ENCODE results near the gene COLEC12. TPM values are rescaled to one million over a fixed set of nuclear protein-coding genes. Genes with fewer than 3 reads are reported as not detected.

The COLEC12 gene
- total RNA-seq, 1 donor from 2014 or later = 1.5 TPM

GRCh38 chr18:390741-391478 lies 109.6 kb downstream of the COLEC12 start:
- no peak for DNase-seq (ENCODE audit: low read depth)

- DNase-seq (ENCODE audit: low read depth) = peak; percentile 81
These were observed 110.7 kb downstream of the COLEC12 start for GRCh38 chr18:389658-390357.

- no peak for DNase-seq (ENCODE audit: low read depth)
These were observed 112.3 kb downstream of the COLEC12 start for GRCh38 chr18:388200-388599.

GRCh38 chr18:386994-387393 lies 113.5 kb downstream of the COLEC12 start:
- no peak for DNase-seq (ENCODE audit: low read depth)

- DNase-seq (ENCODE audit: low read depth) = no peak
These were observed 115.6 kb downstream of the COLEC12 start for GRCh38 chr18:384897-385296.

- DNase-seq (ENCODE audit: low read depth) = no peak
These were observed 117.4 kb downstream of the COLEC12 start for GRCh38 chr18:383135-383534.

- no peak for DNase-seq (ENCODE audit: low read depth)
These were observed 118.0 kb downstream of the COLEC12 start for GRCh38 chr18:382423-382984.

GRCh38 chr18:379681-380330 lies 120.7 kb downstream of the COLEC12 start:
- DNase-seq (ENCODE audit: low read depth) = no peak

- no peak for DNase-seq (ENCODE audit: low read depth)
These were observed 122.4 kb downstream of the COLEC12 start for GRCh38 chr18:378079-378478.

GRCh38 chr18:377088-377487 lies 123.4 kb downstream of the COLEC12 start:
- DNase-seq (ENCODE audit: low read depth) = no peak

- DNase-seq (ENCODE audit: low read depth) = peak; percentile 46
These were observed 124.2 kb downstream of the COLEC12 start for GRCh38 chr18:376311-376710.

GRCh38 chr18:374721-375168 lies 125.8 kb downstream of the COLEC12 start:
- DNase-seq (ENCODE audit: low read depth) = peak; percentile 58

GRCh38 chr18:373780-374179 lies 126.7 kb downstream of the COLEC12 start:
- DNase-seq (ENCODE audit: low read depth) = no peak

- no peak for DNase-seq (ENCODE audit: low read depth)
These were observed 128.9 kb downstream of the COLEC12 start for GRCh38 chr18:371609-371982.

GRCh38 chr18:370751-371608 lies 129.5 kb downstream of the COLEC12 start:
- DNase-seq (ENCODE audit: low read depth) = no peak

GRCh38 chr18:369224-370015 lies 131.1 kb downstream of the COLEC12 start:
- no peak for DNase-seq (ENCODE audit: low read depth)

- no peak for DNase-seq (ENCODE audit: low read depth)
These were observed 133.9 kb downstream of the COLEC12 start for GRCh38 chr18:366466-367061.

GRCh38 chr18:365651-366050 lies 134.8 kb downstream of the COLEC12 start:
- no peak for DNase-seq (ENCODE audit: low read depth)

- DNase-seq (ENCODE audit: low read depth) = no peak
These were observed 136.2 kb downstream of the COLEC12 start for GRCh38 chr18:364256-364826.

Data from myocyte (in vitro differentiated cells).